Natural killer cell (primary cell): Measurements from ENCODE around the gene CACNA1B. TPM values are rescaled to one million over a fixed set of nuclear protein-coding genes. Genes with fewer than 3 reads are reported as not detected.

ENCODE experiments used
- ATAC-seq, 3 donors: fragments of 150-1000 bp in 2 of 3; fragments of 200-7000 bp in 1 of 3; cut with Tn5 transposase; 1 replicate in 1 of 3; 2 replicates in 2 of 3; pipeline ENCODE4 v1.10.0; 2021; ENCODE audit warnings: mild to moderate bottlenecking in 2 of 3, moderate library complexity in 2 of 3
- DNase-seq, 2 donors: peaks; one replicate each; pipeline versions ENCODE4 v3.0.0 to v3.0.0-alpha.2; 2013 to 2021; ENCODE audit warnings: mixed read lengths in 1 of 2
- H3K27ac ChIP-seq: one replicate; pipeline ENCODE4 v1.5.1; 2013; ENCODE audit warnings: mild to moderate bottlenecking, low read length
- H3K27me3 ChIP-seq: one replicate; pipeline ENCODE4 v1.6.1; 2013; ENCODE audit warnings: low read length; ENCODE audit not compliant: control insufficient read depth, insufficient read depth
- H3K36me3 ChIP-seq: one replicate; pipeline ENCODE4 v1.6.1; 2013; ENCODE audit warnings: low read length; ENCODE audit not compliant: control insufficient read depth, insufficient read depth
- H3K4me1 ChIP-seq: one replicate; pipeline ENCODE4 v1.6.1; 2013; ENCODE audit warnings: low read length; ENCODE audit not compliant: control insufficient read depth, insufficient read depth
- H3K4me3 ChIP-seq: one replicate; pipeline ENCODE4 v1.5.1; 2013; ENCODE audit warnings: low read length
- H3K9me3 ChIP-seq: one replicate; pipeline ENCODE4 v1.6.1; 2013; ENCODE audit warnings: low read length; ENCODE audit not compliant: control insufficient read depth, insufficient read depth
- H3K27ac Mint-ChIP-seq, 2 donors: one replicate each; pipeline ENCODE4 v1.8.0; 2022; ENCODE audit warnings: mild to moderate bottlenecking in 2 of 2, mixed read lengths in 2 of 2, moderate library complexity in 1 of 2
- H3K27me3 Mint-ChIP-seq, 2 donors: one replicate each; pipeline ENCODE4 v1.8.0; 2022; ENCODE audit warnings: low read depth in 2 of 2, mixed read lengths in 2 of 2
- H3K36me3 Mint-ChIP-seq: one replicate; pipeline ENCODE4 v1.8.0; 2022; ENCODE audit warnings: mixed read lengths
- H3K4me1 Mint-ChIP-seq, 2 donors: one replicate each; pipeline ENCODE4 v1.8.0; 2022; ENCODE audit warnings: mixed read lengths in 2 of 2
- H3K4me3 Mint-ChIP-seq: one replicate; pipeline ENCODE4 v1.8.0; 2022; ENCODE audit warnings: mild to moderate bottlenecking, moderate library complexity, mixed read lengths
- H3K9me3 Mint-ChIP-seq, 2 donors: one replicate each; pipeline ENCODE4 v1.8.0; 2022; ENCODE audit warnings: mixed read lengths in 2 of 2
- WGBS: methylation state at CpG from one replicate; pipeline ENCODE4 v1.1.7; 2013; ENCODE audit warnings: missing lambda C conversion rate; ENCODE audit not compliant: insufficient coverage; 5-methylcytosine and 5-hydroxymethylcytosine counted together
- intact Hi-C: fragments of 100-400 bp; cut with micrococcal nuclease; formaldehyde crosslinking; loops from one replicate; pipeline ENCODE4 v1.14.2; 2022
- total RNA-seq, 4 donors: library from RNA; stranded (reverse); fragments of 120-200 nt in 1 of 4; gene quantifications; one replicate each; pipeline versions ENCODE4 v1.2.3 to v1.2.4, GENCODE V29; 2013 to 2022
- TF ChIP-seq, protein P1 (sequence below): fragments of 200-600 bp; IDR thresholded peaks from one replicate; pipeline ENCODE4 v1.8.0; 2022; ENCODE audit warnings: antibody characterized with exemption

CACNA1B gene
- total RNA-seq, 3 donors from 2014 or later (not counting 1 experiment from before 2014, with no cell fraction given): 0.07 TPM; not detected in 2

DNA sequence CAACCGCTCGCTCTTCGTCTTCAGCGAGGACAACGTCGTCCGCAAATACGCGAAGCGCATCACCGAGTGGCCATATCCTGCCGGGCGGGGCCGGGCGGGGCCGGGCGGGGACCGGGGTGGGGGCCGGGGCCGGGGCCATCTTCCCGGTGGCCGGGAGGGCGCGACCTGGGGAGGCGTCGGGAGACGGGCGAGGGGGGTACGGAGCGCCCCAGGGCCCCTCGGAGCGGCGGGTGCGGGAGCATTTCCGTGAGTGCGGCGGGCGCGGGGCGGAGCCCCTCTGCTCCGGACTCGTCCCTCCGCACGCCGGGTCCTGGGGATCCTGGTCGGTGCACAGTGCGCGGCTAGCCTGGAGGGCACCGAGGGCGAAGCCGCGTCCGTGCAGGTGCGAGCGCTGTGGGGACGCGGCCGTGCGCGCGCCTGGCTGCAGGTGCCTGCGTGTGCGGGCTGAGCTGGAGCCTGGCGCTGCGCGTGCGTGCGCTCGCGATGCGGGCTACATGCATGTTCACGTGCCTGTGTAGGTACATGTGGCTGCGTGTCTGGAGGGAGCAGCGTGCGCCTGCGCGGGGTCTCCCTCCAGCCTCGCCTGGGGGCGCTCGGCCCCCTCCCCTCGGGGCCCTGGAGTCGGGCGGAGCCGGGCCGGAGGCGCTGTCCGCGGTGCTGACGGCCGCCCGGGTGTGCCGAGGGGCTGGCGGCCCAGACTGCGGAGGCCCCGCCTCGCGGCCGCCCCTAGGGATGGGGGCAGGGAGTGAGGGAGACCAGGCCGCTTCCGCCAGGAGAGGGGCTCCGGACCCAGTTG, 762 bp downstream of the CACNA1B start:
- intact Hi-C loops: no loop called here
- Mint-ChIP-seq H3K4me1 (no peaks in the 10 kb centered on the region), H3K27me3 (peaks cover 24 to 33% of the 10 kb centered on the region in 2 donors), H3K4me3 (no peak overlapping the region), H3K27ac (no peak overlapping the region), H3K9me3 (no peaks in the 10 kb centered on the region), H3K36me3 (no peaks in the 10 kb centered on the region)
- Histone ChIP-seq H3K27ac (no peak overlapping the region), H3K9me3 (no peaks in the 10 kb centered on the region), H3K27me3 (peaks cover 14% of the 10 kb centered on the region), H3K36me3 (no peaks in the 10 kb centered on the region), H3K4me3 (no peak overlapping the region), H3K4me1 (no peaks in the 10 kb centered on the region)
- peak in 1 of 2 donors; percentile 45 for DNase-seq
- peak; percentile 46 to 75 (median 71) for ATAC-seq
- WGBS: 4% methylated on average over 100 of the region's 101 CpGs
- TF ChIP-seq, protein P1, sequence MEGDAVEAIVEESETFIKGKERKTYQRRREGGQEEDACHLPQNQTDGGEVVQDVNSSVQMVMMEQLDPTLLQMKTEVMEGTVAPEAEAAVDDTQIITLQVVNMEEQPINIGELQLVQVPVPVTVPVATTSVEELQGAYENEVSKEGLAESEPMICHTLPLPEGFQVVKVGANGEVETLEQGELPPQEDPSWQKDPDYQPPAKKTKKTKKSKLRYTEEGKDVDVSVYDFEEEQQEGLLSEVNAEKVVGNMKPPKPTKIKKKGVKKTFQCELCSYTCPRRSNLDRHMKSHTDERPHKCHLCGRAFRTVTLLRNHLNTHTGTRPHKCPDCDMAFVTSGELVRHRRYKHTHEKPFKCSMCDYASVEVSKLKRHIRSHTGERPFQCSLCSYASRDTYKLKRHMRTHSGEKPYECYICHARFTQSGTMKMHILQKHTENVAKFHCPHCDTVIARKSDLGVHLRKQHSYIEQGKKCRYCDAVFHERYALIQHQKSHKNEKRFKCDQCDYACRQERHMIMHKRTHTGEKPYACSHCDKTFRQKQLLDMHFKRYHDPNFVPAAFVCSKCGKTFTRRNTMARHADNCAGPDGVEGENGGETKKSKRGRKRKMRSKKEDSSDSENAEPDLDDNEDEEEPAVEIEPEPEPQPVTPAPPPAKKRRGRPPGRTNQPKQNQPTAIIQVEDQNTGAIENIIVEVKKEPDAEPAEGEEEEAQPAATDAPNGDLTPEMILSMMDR: no peak

DNA sequence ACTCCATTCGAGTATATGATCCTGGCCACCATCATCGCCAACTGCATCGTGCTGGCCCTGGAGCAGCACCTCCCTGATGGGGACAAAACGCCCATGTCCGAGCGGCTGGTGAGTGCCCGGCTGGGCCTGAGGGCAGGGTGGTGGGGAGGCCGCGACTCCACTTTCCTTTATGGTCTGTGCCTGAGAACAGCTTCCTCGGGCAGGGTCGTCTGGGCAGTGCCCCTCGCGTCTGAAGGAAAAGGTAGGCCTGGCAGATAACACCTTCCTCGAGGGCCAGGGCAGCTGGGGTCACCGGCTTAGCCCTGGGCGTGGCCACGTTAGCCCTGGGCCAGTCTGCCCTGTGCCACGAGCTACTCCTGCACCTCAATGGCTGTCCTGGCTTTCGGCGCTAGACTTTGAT, 1.5 kb downstream of the CACNA1B start:
- DNase-seq: no peak
- intact Hi-C loops: no loop called here
- Mint-ChIP-seq H3K4me1 (no peaks in the 10 kb centered on the region), H3K4me3 (no peak overlapping the region), H3K9me3 (no peaks in the 10 kb centered on the region), H3K27ac (no peak overlapping the region), H3K27me3 (peaks cover 20 to 29% of the 10 kb centered on the region in 2 donors), H3K36me3 (no peaks in the 10 kb centered on the region)
- WGBS: 91% methylated on average over 20 of the region's 20 CpGs
- Histone ChIP-seq H3K4me1 (no peaks in the 10 kb centered on the region), H3K36me3 (no peaks in the 10 kb centered on the region), H3K27ac (no peak overlapping the region), H3K4me3 (no peak overlapping the region), H3K9me3 (no peaks in the 10 kb centered on the region), H3K27me3 (peaks cover 14% of the 10 kb centered on the region)
- ATAC-seq: no peak
- TF ChIP-seq, protein P1: no peak

DNA sequence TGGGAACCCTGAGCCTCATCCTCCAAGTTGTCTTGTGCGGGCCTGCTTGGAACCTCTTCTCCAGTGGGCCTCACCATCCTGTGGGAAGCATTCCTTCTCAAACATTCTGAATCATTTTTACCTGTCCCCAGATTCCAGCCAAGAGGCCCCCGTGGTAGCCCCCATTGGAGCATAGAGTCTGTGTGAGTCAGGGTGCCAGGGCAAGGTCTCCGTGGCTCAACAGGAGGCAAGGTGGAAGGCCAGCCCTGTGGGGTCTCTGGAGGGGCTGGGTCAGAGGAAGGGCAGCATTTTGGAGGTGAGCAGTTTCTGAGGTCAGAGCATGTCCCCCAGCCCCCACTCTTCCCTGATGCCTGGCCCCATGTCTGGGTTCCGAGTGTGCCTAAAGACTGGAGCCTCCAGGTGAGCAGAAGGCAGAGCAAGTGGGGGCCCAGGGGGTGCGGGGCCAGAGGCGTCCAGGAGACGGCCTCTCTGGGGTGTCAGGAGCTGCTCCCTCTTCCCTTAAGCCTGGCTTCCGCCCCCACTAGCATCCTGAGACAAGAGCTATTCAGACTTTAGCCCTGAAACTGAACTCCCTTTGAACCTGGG, 2.1 kb downstream of the CACNA1B start:
- H3K4me3 Mint-ChIP-seq: no peak overlapping the region
- peaks cover 14% of the 10 kb centered on the region for H3K27me3 ChIP-seq
- H3K36me3 Mint-ChIP-seq: no peaks in the 10 kb centered on the region
- no peak overlapping the region for H3K4me3 ChIP-seq
- intact Hi-C loops: no loop called here
- no peak for DNase-seq
- WGBS: 87% methylated on average over 8 of the region's 8 CpGs
- TF ChIP-seq, protein P1: no peak
- no peaks in the 10 kb centered on the region for H3K4me1 ChIP-seq
- no peak overlapping the region for H3K27ac ChIP-seq
- peaks cover 19 to 26% of the 10 kb centered on the region in 2 donors for H3K27me3 Mint-ChIP-seq
- no peaks in the 10 kb centered on the region for H3K9me3 Mint-ChIP-seq
- no peak for ATAC-seq
- H3K27ac Mint-ChIP-seq: no peak overlapping the region
- no peaks in the 10 kb centered on the region for H3K9me3 ChIP-seq
- H3K36me3 ChIP-seq: no peaks in the 10 kb centered on the region
- H3K4me1 Mint-ChIP-seq: no peaks in the 10 kb centered on the region
